ENCODE data around the gene KNSTRN.

- TF ChIP-seq, protein P1, sequence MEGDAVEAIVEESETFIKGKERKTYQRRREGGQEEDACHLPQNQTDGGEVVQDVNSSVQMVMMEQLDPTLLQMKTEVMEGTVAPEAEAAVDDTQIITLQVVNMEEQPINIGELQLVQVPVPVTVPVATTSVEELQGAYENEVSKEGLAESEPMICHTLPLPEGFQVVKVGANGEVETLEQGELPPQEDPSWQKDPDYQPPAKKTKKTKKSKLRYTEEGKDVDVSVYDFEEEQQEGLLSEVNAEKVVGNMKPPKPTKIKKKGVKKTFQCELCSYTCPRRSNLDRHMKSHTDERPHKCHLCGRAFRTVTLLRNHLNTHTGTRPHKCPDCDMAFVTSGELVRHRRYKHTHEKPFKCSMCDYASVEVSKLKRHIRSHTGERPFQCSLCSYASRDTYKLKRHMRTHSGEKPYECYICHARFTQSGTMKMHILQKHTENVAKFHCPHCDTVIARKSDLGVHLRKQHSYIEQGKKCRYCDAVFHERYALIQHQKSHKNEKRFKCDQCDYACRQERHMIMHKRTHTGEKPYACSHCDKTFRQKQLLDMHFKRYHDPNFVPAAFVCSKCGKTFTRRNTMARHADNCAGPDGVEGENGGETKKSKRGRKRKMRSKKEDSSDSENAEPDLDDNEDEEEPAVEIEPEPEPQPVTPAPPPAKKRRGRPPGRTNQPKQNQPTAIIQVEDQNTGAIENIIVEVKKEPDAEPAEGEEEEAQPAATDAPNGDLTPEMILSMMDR (IDR thresholded peaks at IDR 0.05): no peak
- TF ChIP-seq EZH2phosphoT487 (IDR thresholded peaks at IDR 0.05): no peak
Observed at GRCh38 chr15:40344217-40344616, 38.3 kb upstream of the KNSTRN start.
